Muscle of leg (tissue), 16 donors: ENCODE results near the gene TRIM68. TPM values are rescaled to one million over a fixed set of nuclear protein-coding genes. Genes with fewer than 3 reads are reported as not detected.

Source experiments
- DNase-seq: peaks from one replicate; pipeline ENCODE4 v3.0.0; 2013
- H3K27ac ChIP-seq: one replicate; pipeline ENCODE4 v1.5.1; 2013; ENCODE audit warnings: mild to moderate bottlenecking, low read length, control low read depth
- H3K27me3 ChIP-seq: one replicate; pipeline ENCODE4 v1.6.1; 2013; ENCODE audit warnings: low read length; ENCODE audit not compliant: control insufficient read depth, insufficient read depth
- H3K36me3 ChIP-seq: one replicate; pipeline ENCODE4 v1.6.1; 2013; ENCODE audit warnings: low read length; ENCODE audit not compliant: control insufficient read depth, insufficient read depth
- H3K4me1 ChIP-seq: one replicate; pipeline ENCODE4 v1.6.1; 2013; ENCODE audit warnings: low read length; ENCODE audit not compliant: control insufficient read depth, insufficient read depth
- H3K4me3 ChIP-seq: one replicate; pipeline ENCODE4 v1.5.1; 2013; ENCODE audit warnings: low read length, control low read depth
- H3K9me3 ChIP-seq: replicated peaks from 2 replicates; pipeline ENCODE4 v1.6.1; 2013; ENCODE audit warnings: low read depth, low read length; ENCODE audit not compliant: control insufficient read depth
- WGBS: methylation state at CpG from one replicate; pipeline ENCODE4 v1.1.5; 2013; ENCODE audit warnings: missing lambda C conversion rate; ENCODE audit not compliant: insufficient coverage; 5-methylcytosine and 5-hydroxymethylcytosine counted together
- long read RNA-seq, 11 donors: transcript quantifications; one replicate each; lab custom pipeline, GENCODE V29; 2026
- polyA plus RNA-seq, 8 donors: library from polyadenylated mRNA; unstranded; fragments of 120-200 nt; gene quantifications; one replicate each; pipeline versions ENCODE4 v1.2.1 to v1.2.3, GENCODE V29; 2013; ENCODE audit warnings: inconsistent platforms in 1 of 8, low replicate concordance in 1 of 8; ENCODE audit not compliant: insufficient read length in 8 of 8, insufficient read depth in 1 of 8
- total RNA-seq: library from RNA; stranded (reverse); fragments of 120-200 nt; gene quantifications from one replicate; pipeline ENCODE4 v1.2.4, GENCODE V29; 2013

Gene TRIM68
- total RNA-seq (8.0 TPM), polyA plus RNA-seq (10 to 100 TPM in 1 of 8 donors, 1 to 10 TPM in 7; 7.6 to 10.4 (median 8.4) TPM)
- long read RNA-seq, donor 1, partial matches to known transcripts = 0 of 1 reads
- long read RNA-seq, donor 1, other reads (novel, unspliced or antisense) = 0 of 1 reads
- long read RNA-seq, donor 2 = 0 reads
- long read RNA-seq, donor 3, transcript TRIM68-201 (7 exons, 3,352 nt) = major isoform, 5 of 9 reads
- long read RNA-seq, donor 3, partial matches to known transcripts = 0 of 9 reads
- long read RNA-seq, donor 3, other reads (novel, unspliced or antisense) = 0 of 9 reads
- long read RNA-seq, donor 4, partial matches to known transcripts = 0 of 1 reads
- long read RNA-seq, donor 4, other reads (novel, unspliced or antisense) = 0 of 1 reads
- long read RNA-seq, donor 5, transcript TRIM68-205 (2 exons, 566 nt) = major isoform, 5 of 9 reads
- long read RNA-seq, donor 5, partial matches to known transcripts = 0 of 9 reads
- long read RNA-seq, donor 5, other reads (novel, unspliced or antisense) = 0 of 9 reads
- long read RNA-seq, donor 6, partial matches to known transcripts = 0 of 2 reads
- long read RNA-seq, donor 6, other reads (novel, unspliced or antisense) = 0 of 2 reads
- long read RNA-seq, donor 7, partial matches to known transcripts = 0 of 2 reads
- long read RNA-seq, donor 7, other reads (novel, unspliced or antisense) = 0 of 2 reads
- long read RNA-seq, donor 8, partial matches to known transcripts = 0 of 2 reads
- long read RNA-seq, donor 8, other reads (novel, unspliced or antisense) = 0 of 2 reads
- long read RNA-seq, donor 9, partial matches to known transcripts = 0 of 3 reads
- long read RNA-seq, donor 9, other reads (novel, unspliced or antisense) = 0 of 3 reads
- long read RNA-seq, donor 10, partial matches to known transcripts = 0 of 1 reads
- long read RNA-seq, donor 10, other reads (novel, unspliced or antisense) = 0 of 1 reads
- long read RNA-seq, donor 11, partial matches to known transcripts = 0 of 3 reads
- long read RNA-seq, donor 11, other reads (novel, unspliced or antisense) = 0 of 3 reads

- Histone ChIP-seq H3K4me3 (peak within 1 kb of the TSS; percentile 94), H3K36me3 (peaks cover 15% of the 10 kb centered on the region), H3K27ac (peak within 1 kb of the TSS; percentile 96), H3K4me1 (peaks cover 8% of the 10 kb centered on the region), H3K27me3 (peaks cover 2% of the 10 kb centered on the region), H3K9me3 (no peaks in the 10 kb centered on the region)
- WGBS = 5% methylated on average over 33 of the region's 43 CpGs
- DNase-seq = peak; percentile 98
Observed at GRCh38 chr11:4607781-4608666, at the start of gene TRIM68. Gene TRIM68 (minus strand): TSS chr11:4608231. CDS start chr11:4605504, 2,727 bp downstream.

GRCh38 chr11:4654635-4655369 is 46.8 kb upstream of the TRIM68 start:
- WGBS = 60% methylated on average over 1 of the region's 2 CpGs
- Histone ChIP-seq H3K9me3 (no peaks in the 10 kb centered on the region), H3K36me3 (no peaks in the 10 kb centered on the region), H3K27me3 (no peaks in the 10 kb centered on the region), H3K4me1 (no peaks in the 10 kb centered on the region), H3K4me3 (no peak overlapping the region), H3K27ac (no peak overlapping the region)
- no peak for DNase-seq

- Histone ChIP-seq H3K27ac (no peak overlapping the region), H3K36me3 (no peaks in the 10 kb centered on the region), H3K9me3 (no peaks in the 10 kb centered on the region), H3K4me3 (no peak overlapping the region), H3K4me1 (peaks cover 7% of the 10 kb centered on the region), H3K27me3 (no peaks in the 10 kb centered on the region)
- DNase-seq = peak; percentile 59
- WGBS = 8% methylated on average over 3 of the region's 4 CpGs
Observed at GRCh38 chr11:4647766-4648165, 39.7 kb upstream of the TRIM68 start.

GRCh38 chr11:4645974-4646373 is 37.9 kb upstream of the TRIM68 start:
- Histone ChIP-seq H3K36me3 (no peaks in the 10 kb centered on the region), H3K27me3 (no peaks in the 10 kb centered on the region), H3K4me1 (peaks cover 7% of the 10 kb centered on the region), H3K27ac (no peak overlapping the region), H3K9me3 (no peaks in the 10 kb centered on the region), H3K4me3 (no peak overlapping the region)
- DNase-seq = peak; percentile 27
- 83% methylated on average over 1 of the region's 2 CpGs for WGBS

GRCh38 chr11:4644233-4644632 is 36.2 kb upstream of the TRIM68 start:
- no peaks in the 10 kb centered on the region for H3K36me3 ChIP-seq
- H3K4me1 ChIP-seq = peaks cover 7% of the 10 kb centered on the region
- DNase-seq = no peak
- H3K27ac ChIP-seq = no peak overlapping the region
- H3K4me3 ChIP-seq = no peak overlapping the region
- no peaks in the 10 kb centered on the region for H3K27me3 ChIP-seq
- no peaks in the 10 kb centered on the region for H3K9me3 ChIP-seq
- WGBS = 100% methylated on average over 1 of the region's 4 CpGs

GRCh38 chr11:4643682-4644081 is 35.7 kb upstream of the TRIM68 start, which contains the start of gene OR51E1:
Gene OR51E1 (plus strand): TSS chr11:4643982. CDS start chr11:4652527, 8,545 bp downstream.
- Histone ChIP-seq H3K4me1 (peaks cover 7% of the 10 kb centered on the region), H3K36me3 (no peaks in the 10 kb centered on the region), H3K9me3 (no peaks in the 10 kb centered on the region), H3K27ac (peak within 1 kb of the TSS; percentile 59), H3K27me3 (no peaks in the 10 kb centered on the region), H3K4me3 (no peak within 1 kb of the TSS)
- no peak for DNase-seq
- WGBS = 54% methylated on average over 2 of the region's 3 CpGs

GRCh38 chr11:4643076-4643475 is 35.0 kb upstream of the TRIM68 start:
- WGBS = 4% methylated on average over 2 of the region's 5 CpGs
- Histone ChIP-seq H3K27ac (peak overlapping the region; percentile 59), H3K4me1 (peaks cover 7% of the 10 kb centered on the region), H3K9me3 (no peaks in the 10 kb centered on the region), H3K36me3 (no peaks in the 10 kb centered on the region), H3K27me3 (no peaks in the 10 kb centered on the region), H3K4me3 (no peak overlapping the region)
- peak; percentile 61 for DNase-seq

GRCh38 chr11:4642043-4642442 is 34.0 kb upstream of the TRIM68 start:
- no peak overlapping the region for H3K4me3 ChIP-seq
- no peaks in the 10 kb centered on the region for H3K36me3 ChIP-seq
- no peaks in the 10 kb centered on the region for H3K27me3 ChIP-seq
- H3K4me1 ChIP-seq = peaks cover 3% of the 10 kb centered on the region
- 65% methylated on average over 5 of the region's 7 CpGs for WGBS
- no peaks in the 10 kb centered on the region for H3K9me3 ChIP-seq
- no peak for DNase-seq
- H3K27ac ChIP-seq = no peak overlapping the region

GRCh38 chr11:4641501-4641900 is 33.5 kb upstream of the TRIM68 start:
- H3K36me3 ChIP-seq = no peaks in the 10 kb centered on the region
- peaks cover 5% of the 10 kb centered on the region for H3K4me1 ChIP-seq
- no peak for DNase-seq
- no peaks in the 10 kb centered on the region for H3K27me3 ChIP-seq
- H3K27ac ChIP-seq = no peak overlapping the region
- H3K9me3 ChIP-seq = no peaks in the 10 kb centered on the region
- 82% methylated on average over 7 of the region's 7 CpGs for WGBS
- no peak overlapping the region for H3K4me3 ChIP-seq
